Measurements from ENCODE around the gene LAS1L. TPM values are rescaled to one million over a fixed set of nuclear protein-coding genes. Genes with fewer than 3 reads are reported as not detected.
A peak's percentile ranks its signal among the peaks of the same experiment; 100 is the strongest.

The LAS1L gene
- total RNA-seq, 1 donor from 2014 or later, result 45.9 TPM

- H3F3A ChIP-seq (ENCODE audit: low read depth), result no peaks in the 10 kb centered on the region
- H4K20me1 ChIP-seq (ENCODE audit: low read depth), result no peaks in the 10 kb centered on the region
- peak; percentile 15 for DNase-seq (ENCODE audit: low spot score)
- H3K79me2 ChIP-seq (ENCODE audit: low read depth), result no peaks in the 10 kb centered on the region
- Mint-ChIP-seq H3K4me3 (no peak overlapping the region), H3K4me1 (no peaks in the 10 kb centered on the region), H3K36me3 (no peaks in the 10 kb centered on the region), H3K27me3 (ENCODE audit: insufficient read depth, low read depth) (peaks cover 3% of the 10 kb centered on the region), H3K9me3 (no peaks in the 10 kb centered on the region), H3K27ac (no peak overlapping the region)
- no peak overlapping the region for H3K4me3 ChIP-seq
- no peaks in the 10 kb centered on the region for H3K9me3 ChIP-seq (ENCODE audit: low read depth)
- H3K4me2 ChIP-seq, result no peak overlapping the region
- no peaks in the 10 kb centered on the region for H3K36me3 ChIP-seq
- H3K27me3 ChIP-seq, result no peaks in the 10 kb centered on the region
- no peak for TF ChIP-seq CTCF (IDR thresholded peaks at IDR 0.05)
- no peak for TF ChIP-seq EZH2phosphoT487 (IDR thresholded peaks at IDR 0.05)
- no peak for TF ChIP-seq EZH2 (IDR thresholded peaks at IDR 0.05)
- H3K4me1 ChIP-seq, result peaks cover 7% of the 10 kb centered on the region
- no peak overlapping the region for H3K9ac ChIP-seq
- H2AFZ ChIP-seq (replicated peaks), result no peak overlapping the region
- no peak overlapping the region for H3K27ac ChIP-seq
These were observed 41.2 kb downstream of the LAS1L start for GRCh38 chrX:65493431-65493830.

- no peaks in the 10 kb centered on the region for H4K20me1 ChIP-seq (ENCODE audit: low read depth)
- Mint-ChIP-seq H3K36me3 (no peaks in the 10 kb centered on the region), H3K27me3 (ENCODE audit: insufficient read depth, low read depth) (peaks cover 3% of the 10 kb centered on the region), H3K9me3 (no peaks in the 10 kb centered on the region), H3K27ac (no peak overlapping the region), H3K4me3 (no peak overlapping the region), H3K4me1 (no peaks in the 10 kb centered on the region)
- no peak overlapping the region for H3K4me3 ChIP-seq
- no peak overlapping the region for H3K27ac ChIP-seq
- H3K9me3 ChIP-seq (ENCODE audit: low read depth), result no peaks in the 10 kb centered on the region
- H3F3A ChIP-seq (ENCODE audit: low read depth), result no peaks in the 10 kb centered on the region
- H3K79me2 ChIP-seq (ENCODE audit: low read depth), result no peaks in the 10 kb centered on the region
- H3K4me2 ChIP-seq, result no peak overlapping the region
- no peak overlapping the region for H3K9ac ChIP-seq
- no peaks in the 10 kb centered on the region for H3K27me3 ChIP-seq
- TF ChIP-seq CTCF (IDR thresholded peaks at IDR 0.05), result no peak
- TF ChIP-seq EZH2phosphoT487 (IDR thresholded peaks at IDR 0.05), result no peak
- TF ChIP-seq EZH2 (IDR thresholded peaks at IDR 0.05), result no peak
- no peak for DNase-seq (ENCODE audit: low spot score)
- H3K4me1 ChIP-seq, result peaks cover 7% of the 10 kb centered on the region
- no peak overlapping the region for H2AFZ ChIP-seq (replicated peaks)
- no peaks in the 10 kb centered on the region for H3K36me3 ChIP-seq
These were observed 43.0 kb downstream of the LAS1L start for GRCh38 chrX:65491620-65492019.

GRCh38 chrX:65488495-65488894 lies 46.1 kb downstream of the LAS1L start:
- no peak overlapping the region for H2AFZ ChIP-seq (replicated peaks)
- H3K4me3 ChIP-seq, result no peak overlapping the region
- Mint-ChIP-seq H3K4me1 (no peaks in the 10 kb centered on the region), H3K27ac (no peak overlapping the region), H3K36me3 (no peaks in the 10 kb centered on the region), H3K9me3 (no peaks in the 10 kb centered on the region), H3K4me3 (no peak overlapping the region), H3K27me3 (ENCODE audit: insufficient read depth, low read depth) (no peaks in the 10 kb centered on the region)
- no peak overlapping the region for H3K9ac ChIP-seq
- H3K9me3 ChIP-seq (ENCODE audit: low read depth), result no peaks in the 10 kb centered on the region
- no peaks in the 10 kb centered on the region for H3K27me3 ChIP-seq
- peaks cover 7% of the 10 kb centered on the region for H3K4me1 ChIP-seq
- H4K20me1 ChIP-seq (ENCODE audit: low read depth), result no peaks in the 10 kb centered on the region
- DNase-seq (ENCODE audit: low spot score), result no peak
- no peak for TF ChIP-seq EZH2 (IDR thresholded peaks at IDR 0.05)
- no peak for TF ChIP-seq CTCF (IDR thresholded peaks at IDR 0.05)
- no peak for TF ChIP-seq EZH2phosphoT487 (IDR thresholded peaks at IDR 0.05)
- no peak overlapping the region for H3K4me2 ChIP-seq
- H3K79me2 ChIP-seq (ENCODE audit: low read depth), result no peaks in the 10 kb centered on the region
- no peaks in the 10 kb centered on the region for H3F3A ChIP-seq (ENCODE audit: low read depth)
- H3K27ac ChIP-seq, result no peak overlapping the region
- H3K36me3 ChIP-seq, result no peaks in the 10 kb centered on the region

Measured in neural progenitor cell (in vitro differentiated cells).